GM20000 (cell line): Measurements from ENCODE around the gene TP53AIP1.

ENCODE experiments used
- DNase-seq: peaks from one replicate; pipeline ENCODE4 v3.0.0; 2012; ENCODE audit warnings: low spot score
- TF ChIP-seq, protein P1 (sequence below): IDR thresholded peaks from 2 replicates; pipeline ENCODE4 v1.5.1; 2012; ENCODE audit warnings: mild to moderate bottlenecking, control low read depth; ENCODE audit errors: extremely low read depth, missing control alignments

Gene TP53AIP1

GRCh38 chr11:128967578-128967977 is 24.9 kb upstream of the TP53AIP1 start:
- TF ChIP-seq, protein P1, sequence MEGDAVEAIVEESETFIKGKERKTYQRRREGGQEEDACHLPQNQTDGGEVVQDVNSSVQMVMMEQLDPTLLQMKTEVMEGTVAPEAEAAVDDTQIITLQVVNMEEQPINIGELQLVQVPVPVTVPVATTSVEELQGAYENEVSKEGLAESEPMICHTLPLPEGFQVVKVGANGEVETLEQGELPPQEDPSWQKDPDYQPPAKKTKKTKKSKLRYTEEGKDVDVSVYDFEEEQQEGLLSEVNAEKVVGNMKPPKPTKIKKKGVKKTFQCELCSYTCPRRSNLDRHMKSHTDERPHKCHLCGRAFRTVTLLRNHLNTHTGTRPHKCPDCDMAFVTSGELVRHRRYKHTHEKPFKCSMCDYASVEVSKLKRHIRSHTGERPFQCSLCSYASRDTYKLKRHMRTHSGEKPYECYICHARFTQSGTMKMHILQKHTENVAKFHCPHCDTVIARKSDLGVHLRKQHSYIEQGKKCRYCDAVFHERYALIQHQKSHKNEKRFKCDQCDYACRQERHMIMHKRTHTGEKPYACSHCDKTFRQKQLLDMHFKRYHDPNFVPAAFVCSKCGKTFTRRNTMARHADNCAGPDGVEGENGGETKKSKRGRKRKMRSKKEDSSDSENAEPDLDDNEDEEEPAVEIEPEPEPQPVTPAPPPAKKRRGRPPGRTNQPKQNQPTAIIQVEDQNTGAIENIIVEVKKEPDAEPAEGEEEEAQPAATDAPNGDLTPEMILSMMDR, result no peak
- no peak for DNase-seq

DNA sequence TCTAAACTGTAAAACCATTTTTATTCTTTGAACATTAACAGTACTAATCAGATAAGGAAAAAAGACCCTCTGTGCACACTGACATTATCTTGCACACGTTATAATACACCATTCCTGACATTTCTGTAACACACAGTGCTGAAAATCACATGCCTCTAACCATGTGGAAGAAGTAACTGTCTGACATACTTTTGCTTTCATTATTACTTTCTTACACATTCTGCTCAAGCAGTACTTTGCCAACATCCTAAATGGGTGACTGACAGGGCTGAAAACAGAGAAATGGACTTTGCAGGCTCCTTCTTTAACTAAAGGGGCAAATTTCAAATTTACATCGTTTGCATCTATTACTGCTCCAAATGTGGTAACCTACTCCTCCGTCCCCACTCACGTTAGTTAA is 22.8 kb upstream of the TP53AIP1 start:
- TF ChIP-seq, protein P1, result no peak
- DNase-seq, result peak; percentile 59

DNA sequence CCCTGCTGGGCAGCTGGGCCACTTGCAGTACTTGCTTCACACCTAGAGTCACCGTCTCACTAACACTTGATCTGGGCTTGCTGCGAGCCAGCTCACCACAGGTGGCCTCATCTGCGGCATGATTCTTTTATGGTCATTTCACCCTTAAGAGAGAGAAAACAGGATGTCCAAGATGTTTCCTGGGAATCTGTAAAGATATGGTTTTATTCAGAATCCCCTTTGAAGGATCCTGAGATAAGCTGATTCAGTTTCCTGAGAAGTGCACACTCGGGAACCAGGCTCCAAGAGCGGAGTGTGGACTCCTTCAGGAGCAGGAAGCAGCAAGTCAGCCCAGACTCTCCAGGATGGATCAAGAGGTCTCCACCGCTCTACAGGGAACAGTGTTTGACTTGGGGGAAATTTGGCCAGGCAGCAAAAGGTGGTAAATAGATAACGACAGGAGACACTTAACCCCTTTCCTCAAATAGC is 21.8 kb upstream of the TP53AIP1 start:
- no peak for DNase-seq
- TF ChIP-seq, protein P1, result no peak

- DNase-seq, result no peak
- TF ChIP-seq, protein P1, result no peak
Measured at GRCh38 chr11:128963744-128964325, 21.2 kb upstream of the TP53AIP1 start.

DNA sequence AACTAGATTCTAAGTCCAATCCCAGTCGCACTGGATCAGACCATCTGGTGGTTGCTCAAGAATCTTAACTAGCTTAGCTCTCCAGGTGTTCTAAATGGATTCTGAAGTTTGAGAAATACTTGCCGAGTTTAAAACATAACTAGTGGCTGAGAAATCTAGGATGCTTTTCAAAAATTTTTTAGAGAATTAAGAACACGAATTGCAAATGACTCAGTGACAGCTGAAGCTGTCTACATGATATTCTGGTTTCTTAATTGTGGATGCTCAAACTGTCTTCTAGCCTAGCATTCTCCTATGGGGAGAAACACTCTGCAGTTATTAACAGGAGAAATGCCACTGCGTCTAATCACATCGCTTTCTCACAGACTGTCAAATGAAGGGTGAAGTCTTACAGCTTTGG is 20.2 kb upstream of the TP53AIP1 start:
- no peak for DNase-seq
- TF ChIP-seq, protein P1, result no peak

DNA sequence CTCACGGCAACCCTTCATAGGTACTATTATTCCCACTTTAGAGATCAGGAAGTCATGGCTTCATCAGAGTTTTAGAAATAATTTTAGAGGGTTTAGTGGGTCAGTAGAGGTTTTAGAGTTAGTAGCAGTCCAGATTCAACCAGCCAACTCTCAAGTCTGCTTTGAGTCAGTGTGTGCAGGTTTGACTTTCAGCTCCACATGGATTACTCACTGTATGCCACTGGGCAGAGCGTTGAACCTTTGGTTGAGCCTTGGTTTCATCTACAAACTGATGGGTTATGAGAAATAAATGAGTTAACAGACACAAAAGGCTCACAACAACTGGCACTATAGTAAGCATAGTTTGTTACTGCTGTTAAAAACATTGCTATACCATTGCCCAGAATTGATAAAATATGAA is 19.0 kb upstream of the TP53AIP1 start:
- TF ChIP-seq, protein P1, result no peak
- no peak for DNase-seq

GRCh38 chr11:128957202-128957482 is 14.5 kb upstream of the TP53AIP1 start:
- DNase-seq, result no peak
- TF ChIP-seq, protein P1, result no peak
